ENCODE data around the gene HMGXB3.
"Not testable (repeated sequence)": the region's sequence is repeated elsewhere in the genome, so short reads cannot be mapped to it uniquely, and the experiment has no call there.

Gene HMGXB3

GRCh38 chr5:150070821-150071220 lies 70.3 kb downstream of the HMGXB3 start:
- DNase-seq: no peak

- DNase-seq: no peak
Measured at GRCh38 chr5:150073086-150073625, 72.6 kb downstream of the HMGXB3 start.

- DNase-seq: no peak
Measured at GRCh38 chr5:150073677-150074076, 73.1 kb downstream of the HMGXB3 start.

GRCh38 chr5:150075233-150075632 lies 74.7 kb downstream of the HMGXB3 start:
- DNase-seq: no peak

- no peak for DNase-seq
Measured at GRCh38 chr5:150075806-150076205, 75.3 kb downstream of the HMGXB3 start.

- DNase-seq: no peak
Measured at GRCh38 chr5:150077060-150077459, 76.5 kb downstream of the HMGXB3 start.

- no peak for DNase-seq
Measured at GRCh38 chr5:150077996-150078801, 77.7 kb downstream of the HMGXB3 start.

GRCh38 chr5:150078802-150079689 lies 78.5 kb downstream of the HMGXB3 start:
- DNase-seq: no peak

- DNase-seq: no peak
Measured at GRCh38 chr5:150079909-150080461, 79.4 kb downstream of the HMGXB3 start.

- DNase-seq: no peak
Measured at GRCh38 chr5:150080696-150081435, 80.3 kb downstream of the HMGXB3 start.

- DNase-seq: peak; percentile 53
Measured at GRCh38 chr5:150081541-150082283, 81.2 kb downstream of the HMGXB3 start.

GRCh38 chr5:150082374-150082773 lies 81.8 kb downstream of the HMGXB3 start:
- DNase-seq: no peak

GRCh38 chr5:150082889-150083288 lies 82.3 kb downstream of the HMGXB3 start:
- no peak for DNase-seq

GRCh38 chr5:150084754-150085153 lies 84.2 kb downstream of the HMGXB3 start:
- DNase-seq: not testable (repeated sequence)

GRCh38 chr5:150085191-150085912 lies 84.8 kb downstream of the HMGXB3 start:
- DNase-seq: no peak

- no peak for DNase-seq
Measured at GRCh38 chr5:150085950-150086715, 85.6 kb downstream of the HMGXB3 start, which contains the start of gene CSF1R. CSF1R (minus strand) TSS chr5:150086554; CDS start chr5:150086427, 127 bp downstream.

- no peak for DNase-seq
Measured at GRCh38 chr5:150092159-150092787, 91.7 kb downstream of the HMGXB3 start.

- DNase-seq: no peak
Measured at GRCh38 chr5:150097152-150097551, 96.6 kb downstream of the HMGXB3 start.

GRCh38 chr5:150101023-150101422 lies 100.5 kb downstream of the HMGXB3 start:
- no peak for DNase-seq
